Stimulated activated CD8-positive, alpha-beta memory T cell treated with anti-CD3 and anti-CD28 coated beads, Interleukin-7, amount 100 ng/mL, for 4 hours (primary cell): Measurements from ENCODE around the gene ZIC5.

ENCODE experiments used
- DNase-seq, 2 donors: peaks; one replicate each; pipeline ENCODE4 v3.0.0-alpha.2; 2020; ENCODE audit warnings: low read depth in 2 of 2

Gene ZIC5

GRCh38 chr13:99987154-99988019 lies 15.8 kb upstream of the ZIC5 start:
- DNase-seq = no peak

GRCh38 chr13:99986741-99987140 lies 15.2 kb upstream of the ZIC5 start:
- no peak for DNase-seq

GRCh38 chr13:99985886-99986527 lies 14.4 kb upstream of the ZIC5 start:
- DNase-seq = no peak

- DNase-seq = no peak
Observed at GRCh38 chr13:99985241-99985874, 13.8 kb upstream of the ZIC5 start.

- no peak for DNase-seq
Observed at GRCh38 chr13:99984461-99985240, 13.1 kb upstream of the ZIC5 start.

- DNase-seq = no peak
Observed at GRCh38 chr13:99983499-99984401, 12.2 kb upstream of the ZIC5 start.

- DNase-seq = no peak
Observed at GRCh38 chr13:99982731-99983498, 11.3 kb upstream of the ZIC5 start.

- no peak for DNase-seq
Observed at GRCh38 chr13:99982036-99982730, 10.6 kb upstream of the ZIC5 start.

- DNase-seq = no peak
Observed at GRCh38 chr13:99981735-99982035, 10.1 kb upstream of the ZIC5 start, which contains the start of gene ZIC2. Gene ZIC2, plus strand, starts transcription at chr13:99981784. Its CDS starts 281 bp downstream, at chr13:99982065.

- DNase-seq = no peak
Observed at GRCh38 chr13:99980824-99981734, 9.5 kb upstream of the ZIC5 start.

- peak; percentile 19 to 59 for DNase-seq
Observed at GRCh38 chr13:99980201-99980823, 8.7 kb upstream of the ZIC5 start.

- DNase-seq = no peak
Observed at GRCh38 chr13:99979453-99980200, 8.1 kb upstream of the ZIC5 start.

GRCh38 chr13:99978799-99979452 lies 7.4 kb upstream of the ZIC5 start:
- no peak for DNase-seq

GRCh38 chr13:99977912-99978798 lies 6.6 kb upstream of the ZIC5 start:
- no peak for DNase-seq

- no peak for DNase-seq
Observed at GRCh38 chr13:99977334-99977911, 5.9 kb upstream of the ZIC5 start.
